Common myeloid progenitor, CD34-positive (primary cell): ENCODE results near the gene ASAP2.

Experiments used
- CTCF ChIA-PET: fragments of 350-600 bp; sonication (Branson Sonifier 250); formaldehyde crosslinking; loops from one replicate; lab custom pipeline; 2021; ENCODE audit warnings: antibody characterized with exemption; lab: Charles Lee
- POLR2A ChIA-PET: fragments of 350-600 bp; sonication (Branson Sonifier 250); formaldehyde crosslinking; loops from one replicate; lab custom pipeline; 2021; ENCODE audit warnings: antibody characterized with exemption; lab: Charles Lee
- DNase-seq, 3 donors: peaks; one replicate each; pipeline versions ENCODE4 v3.0.0 to v3.0.0-alpha.2; 2013
- H3K27ac ChIP-seq, 2 experiments: 1 replicate in 1 of 2; 2 replicates in 1 of 2; pipeline ENCODE4 v1.7.0; 2013; ENCODE audit warnings: inconsistent platforms in 2 of 2, low read length in 2 of 2, mild to moderate bottlenecking in 2 of 2, low read depth in 1 of 2, moderate library complexity in 1 of 2; ENCODE audit not compliant: severe bottlenecking in 2 of 2, insufficient read depth in 1 of 2, poor library complexity in 1 of 2
- H3K27me3 ChIP-seq, 5 experiments: replicated peaks in 2 of 5; 1 replicate in 3 of 5; 2 replicates in 2 of 5; pipeline versions ENCODE4 v1.6.1 to v1.7.0; 2013; ENCODE audit warnings: low read length in 4 of 5, mild to moderate bottlenecking in 2 of 5, moderate library complexity in 2 of 5, inconsistent platforms in 1 of 5; ENCODE audit not compliant: insufficient read depth in 5 of 5, control insufficient read depth in 4 of 5
- H3K36me3 ChIP-seq, 4 experiments: 1 replicate in 2 of 4; 2 replicates in 2 of 4; pipeline versions ENCODE4 v1.6.1 to v1.7.0; 2013; ENCODE audit warnings: low read length in 3 of 4, control low read depth in 1 of 4, mild to moderate bottlenecking in 1 of 4; ENCODE audit not compliant: control insufficient read depth in 4 of 4, insufficient read depth in 4 of 4
- H3K4me1 ChIP-seq, 4 experiments: 1 replicate in 3 of 4; 2 replicates in 1 of 4; pipeline versions ENCODE4 v1.6.1 to v1.7.1; 2013; ENCODE audit warnings: low read length in 3 of 4, mild to moderate bottlenecking in 3 of 4, control low read depth in 1 of 4, inconsistent platforms in 1 of 4, moderate library complexity in 1 of 4; ENCODE audit not compliant: control insufficient read depth in 4 of 4, insufficient read depth in 4 of 4; ENCODE audit errors: control extremely low read depth in 1 of 4
- H3K4me3 ChIP-seq, 7 experiments: 1 replicate in 4 of 7; 2 replicates in 3 of 7; pipeline versions ENCODE4 v1.5.1 to v1.7.0; 2013; ENCODE audit warnings: mild to moderate bottlenecking in 7 of 7, low read length in 6 of 7, moderate library complexity in 6 of 7, inconsistent platforms in 2 of 7, low read depth in 2 of 7, control low read depth in 1 of 7; ENCODE audit not compliant: insufficient read depth in 4 of 7, control insufficient read depth in 1 of 7; ENCODE audit errors: extremely low read depth in 1 of 7
- H3K9me3 ChIP-seq, 5 experiments: 1 replicate in 4 of 5; 2 replicates in 1 of 5; pipeline versions ENCODE4 v1.6.1 to v1.7.1; 2013; ENCODE audit warnings: low read length in 4 of 5, mild to moderate bottlenecking in 2 of 5, inconsistent platforms in 1 of 5, low read depth in 1 of 5, moderate library complexity in 1 of 5; ENCODE audit not compliant: control insufficient read depth in 4 of 5, insufficient read depth in 2 of 5; ENCODE audit errors: control extremely low read depth in 1 of 5
- WGBS: methylation state at CpG from one replicate; pipeline ENCODE4 v1.1.5; 2013; ENCODE audit not compliant: insufficient coverage; 5-methylcytosine and 5-hydroxymethylcytosine counted together

The ASAP2 gene

GRCh38 chr2:9366026-9366425 lies 159.4 kb downstream of the ASAP2 start:
- ChIA-PET CTCF (interaction anchor here (2.0 kb wide), 1 partner anchor 10 kb away, joined by 6 read pairs; no protein-coding TSS in a partner anchor), POLR2A (no interaction called here)
- Histone ChIP-seq H3K4me3 (no peak overlapping the region), H3K4me1 (no peaks in the 10 kb centered on the region), H3K27ac (no peak overlapping the region), H3K36me3 (peaks cover 0 to 14% (median 3%) of the 10 kb centered on the region in 4 experiments), H3K27me3 (no peaks in the 10 kb centered on the region), H3K9me3 (no peaks in the 10 kb centered on the region)
- no peak for DNase-seq
- WGBS = 95% methylated on average over 6 of the region's 6 CpGs

GRCh38 chr2:9370746-9371145 lies 164.1 kb downstream of the ASAP2 start:
- ChIA-PET POLR2A (no interaction called here), CTCF (interaction anchor here (0.9 to 2.8 kb wide), 7 partner anchors 10 to 228 kb away, joined by 3 to 9 read pairs (median 5); no protein-coding TSS in a partner anchor)
- Histone ChIP-seq H3K4me3 (no peak overlapping the region), H3K27me3 (no peaks in the 10 kb centered on the region), H3K36me3 (peaks cover 0 to 16% (median under 1%) of the 10 kb centered on the region in 4 experiments), H3K9me3 (no peaks in the 10 kb centered on the region), H3K4me1 (no peaks in the 10 kb centered on the region), H3K27ac (no peak overlapping the region)
- DNase-seq = no peak
- WGBS = 99% methylated on average over 11 of the region's 11 CpGs

GRCh38 chr2:9373047-9373446 lies 166.4 kb downstream of the ASAP2 start:
- no peaks in the 10 kb centered on the region for H3K9me3 ChIP-seq
- no peaks in the 10 kb centered on the region for H3K27me3 ChIP-seq
- H3K27ac ChIP-seq = no peak overlapping the region
- WGBS = 97% methylated on average over 16 of the region's 17 CpGs
- no peak overlapping the region for H3K4me3 ChIP-seq
- peaks cover 0 to 6% (median under 1%) of the 10 kb centered on the region in 4 experiments for H3K4me1 ChIP-seq
- peaks cover 0 to 11% (median under 1%) of the 10 kb centered on the region in 4 experiments for H3K36me3 ChIP-seq
- POLR2A ChIA-PET = no interaction called here
- CTCF ChIA-PET = interaction anchor here (1.5 kb wide), 1 partner anchor 231 kb away, joined by 6 read pairs; no protein-coding TSS in a partner anchor
- no peak for DNase-seq

- CTCF ChIA-PET = interaction anchor here (1.5 kb wide), 1 partner anchor 232 kb away, joined by 6 read pairs; no protein-coding TSS in a partner anchor
- Histone ChIP-seq H3K9me3 (no peaks in the 10 kb centered on the region), H3K4me1 (peaks cover 0 to 6% (median under 1%) of the 10 kb centered on the region in 4 experiments), H3K27me3 (no peaks in the 10 kb centered on the region), H3K4me3 (no peak overlapping the region), H3K27ac (no peak overlapping the region), H3K36me3 (peaks cover 0 to 14% (median under 1%) of the 10 kb centered on the region in 4 experiments)
- WGBS = 98% methylated on average over 6 of the region's 6 CpGs
- DNase-seq = no peak
- POLR2A ChIA-PET = no interaction called here
These were observed 166.9 kb downstream of the ASAP2 start for GRCh38 chr2:9373476-9373875.

GRCh38 chr2:9374071-9374730 lies 167.6 kb downstream of the ASAP2 start:
- H3K27ac ChIP-seq = no peak overlapping the region
- no peaks in the 10 kb centered on the region for H3K9me3 ChIP-seq
- H3K36me3 ChIP-seq = peaks cover 0 to 13% (median under 1%) of the 10 kb centered on the region in 4 experiments
- ChIA-PET POLR2A (no interaction called here), CTCF (interaction anchor here (1.3 to 1.5 kb wide), 2 partner anchors 13 to 232 kb away, joined by 3 to 6 read pairs; no protein-coding TSS in a partner anchor)
- 98% methylated on average over 15 of the region's 18 CpGs for WGBS
- H3K4me1 ChIP-seq = peaks cover 0 to 6% (median under 1%) of the 10 kb centered on the region in 4 experiments
- H3K4me3 ChIP-seq = no peak overlapping the region
- H3K27me3 ChIP-seq = no peaks in the 10 kb centered on the region
- DNase-seq = no peak

- CTCF ChIA-PET = no interaction called here
These were observed 169.3 kb downstream of the ASAP2 start for GRCh38 chr2:9375857-9376428.

More at GRCh38 chr2:9375857-9376428, 169.3 kb downstream of the ASAP2 start:
- Histone ChIP-seq H3K4me1 (peaks cover 0 to 6% (median under 1%) of the 10 kb centered on the region in 4 experiments), H3K27me3 (no peaks in the 10 kb centered on the region), H3K36me3 (peaks cover 0 to 14% (median 0%) of the 10 kb centered on the region in 4 experiments), H3K27ac (no peak overlapping the region), H3K9me3 (no peaks in the 10 kb centered on the region), H3K4me3 (no peak overlapping the region)
- WGBS = 95% methylated on average over 4 of the region's 4 CpGs
- POLR2A ChIA-PET = no interaction called here
- DNase-seq = no peak
